CD4-positive, alpha-beta T cell (primary cell): ENCODE results near the gene IGSF5. TPM values are rescaled to one million over a fixed set of nuclear protein-coding genes. Genes with fewer than 3 reads are reported as not detected.

ENCODE experiments used
- ATAC-seq: fragments of 200-7000 bp; cut with Tn5 transposase; one replicate; pipeline ENCODE4 v1.10.0; 2022; ENCODE audit warnings: mild to moderate bottlenecking; ENCODE audit not compliant: poor library complexity
- CTCF ChIA-PET: fragments of 350-600 bp; sonication (Branson Sonifier 250); formaldehyde crosslinking; loops from one replicate; lab custom pipeline; 2021; ENCODE audit warnings: antibody characterized with exemption, inconsistent platforms; lab: Charles Lee
- POLR2A ChIA-PET: fragments of 350-600 bp; sonication (Branson Sonifier 250); formaldehyde crosslinking; loops from one replicate; lab custom pipeline; 2021; ENCODE audit warnings: antibody characterized with exemption, inconsistent platforms; lab: Charles Lee
- DNase-seq, 14 experiments: peaks; one replicate each; pipeline ENCODE4 v3.0.0-alpha.2; 2013 to 2020; ENCODE audit warnings: mixed read lengths in 2 of 14
- H3K27ac ChIP-seq, 2 donors: one replicate each; pipeline versions ENCODE4 v1.5.1 to v1.7.0; 2013; ENCODE audit warnings: low read length in 2 of 2, low read depth in 1 of 2, mild to moderate bottlenecking in 1 of 2
- H3K27me3 ChIP-seq, 2 experiments: 1 replicate in 1 of 2; 2 replicates in 1 of 2; pipeline versions ENCODE4 v1.6.1 to v1.7.0; 2013; ENCODE audit warnings: low read length in 2 of 2, control low read depth in 1 of 2, mild to moderate bottlenecking in 1 of 2, moderate library complexity in 1 of 2; ENCODE audit not compliant: insufficient read depth in 2 of 2, control insufficient read depth in 1 of 2
- H3K36me3 ChIP-seq: one replicate; pipeline ENCODE4 v1.6.1; 2013; ENCODE audit warnings: low read length, control low read depth; ENCODE audit not compliant: insufficient read depth
- H3K4me1 ChIP-seq: one replicate; pipeline ENCODE4 v1.6.1; 2013; ENCODE audit warnings: low read length, control low read depth; ENCODE audit not compliant: insufficient read depth
- H3K4me3 ChIP-seq: one replicate; pipeline ENCODE4 v1.5.1; 2013; ENCODE audit warnings: mild to moderate bottlenecking, low read length, moderate library complexity
- H3K9me3 ChIP-seq, 2 experiments: 1 replicate in 1 of 2; 2 replicates in 1 of 2; pipeline versions ENCODE4 v1.6.1 to v1.7.0; 2013; ENCODE audit warnings: low read length in 2 of 2, mild to moderate bottlenecking in 2 of 2, control low read depth in 1 of 2, moderate library complexity in 1 of 2; ENCODE audit not compliant: control insufficient read depth in 1 of 2, insufficient read depth in 1 of 2
- H3K27ac Mint-ChIP-seq: one replicate; pipeline ENCODE4 v1.8.0; 2020; ENCODE audit warnings: mixed read lengths
- H3K27me3 Mint-ChIP-seq: one replicate; pipeline ENCODE4 v1.8.0; 2021; ENCODE audit warnings: mixed read lengths
- H3K36me3 Mint-ChIP-seq: one replicate; pipeline ENCODE4 v1.8.0; 2021; ENCODE audit warnings: low read depth, mixed read lengths
- H3K4me1 Mint-ChIP-seq: one replicate; pipeline ENCODE4 v1.8.0; 2021; ENCODE audit warnings: low read depth, mixed read lengths
- H3K4me3 Mint-ChIP-seq: one replicate; pipeline ENCODE4 v1.8.0; 2020; ENCODE audit warnings: mild to moderate bottlenecking, mixed read lengths
- H3K9me3 Mint-ChIP-seq: one replicate; pipeline ENCODE4 v1.8.0; 2020; ENCODE audit warnings: mixed read lengths
- intact Hi-C, 2 experiments: fragments of 100-400 bp; cut with DNase I in 1 of 2; cut with micrococcal nuclease in 1 of 2; formaldehyde crosslinking; loops; one replicate each; pipeline versions ENCODE4 v1.15.1 to v1.9.0; 2023 to 2025; cut with DNase I, micrococcal nuclease
- total RNA-seq, 174 experiments: library from RNA in 2 of 174; stranded (reverse) in 2 of 174; gene quantifications; one replicate each; pipeline ENCODE4 v1.2.3 and lab custom pipeline; 2021 to 2026
- TF ChIP-seq, protein P1 (sequence below): fragments of 200-600 bp; IDR thresholded peaks from one replicate; pipeline ENCODE4 v1.8.0; 2022; ENCODE audit warnings: antibody characterized with exemption, mild to moderate bottlenecking

The IGSF5 gene
- total RNA-seq, 2 experiments from 2014 or later: not detected

- Histone ChIP-seq H3K27me3 (no peaks in the 10 kb centered on the region), H3K4me1 (no peaks in the 10 kb centered on the region), H3K27ac (no peak overlapping the region), H3K4me3 (no peak overlapping the region), H3K36me3 (no peaks in the 10 kb centered on the region), H3K9me3 (peaks cover 0 to 3% of the 10 kb centered on the region in 2 experiments)
- Mint-ChIP-seq H3K4me3 (no peak overlapping the region), H3K9me3 (no peaks in the 10 kb centered on the region), H3K27ac (no peak overlapping the region), H3K27me3 (no peaks in the 10 kb centered on the region), H3K36me3 (no peaks in the 10 kb centered on the region), H3K4me1 (no peaks in the 10 kb centered on the region)
- TF ChIP-seq, protein P1, sequence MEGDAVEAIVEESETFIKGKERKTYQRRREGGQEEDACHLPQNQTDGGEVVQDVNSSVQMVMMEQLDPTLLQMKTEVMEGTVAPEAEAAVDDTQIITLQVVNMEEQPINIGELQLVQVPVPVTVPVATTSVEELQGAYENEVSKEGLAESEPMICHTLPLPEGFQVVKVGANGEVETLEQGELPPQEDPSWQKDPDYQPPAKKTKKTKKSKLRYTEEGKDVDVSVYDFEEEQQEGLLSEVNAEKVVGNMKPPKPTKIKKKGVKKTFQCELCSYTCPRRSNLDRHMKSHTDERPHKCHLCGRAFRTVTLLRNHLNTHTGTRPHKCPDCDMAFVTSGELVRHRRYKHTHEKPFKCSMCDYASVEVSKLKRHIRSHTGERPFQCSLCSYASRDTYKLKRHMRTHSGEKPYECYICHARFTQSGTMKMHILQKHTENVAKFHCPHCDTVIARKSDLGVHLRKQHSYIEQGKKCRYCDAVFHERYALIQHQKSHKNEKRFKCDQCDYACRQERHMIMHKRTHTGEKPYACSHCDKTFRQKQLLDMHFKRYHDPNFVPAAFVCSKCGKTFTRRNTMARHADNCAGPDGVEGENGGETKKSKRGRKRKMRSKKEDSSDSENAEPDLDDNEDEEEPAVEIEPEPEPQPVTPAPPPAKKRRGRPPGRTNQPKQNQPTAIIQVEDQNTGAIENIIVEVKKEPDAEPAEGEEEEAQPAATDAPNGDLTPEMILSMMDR: no peak
- DNase-seq: no peak
- POLR2A ChIA-PET: no interaction called here
- CTCF ChIA-PET: no interaction called here
- ATAC-seq: no peak
- intact Hi-C loops: no loop called here
These were observed 57.2 kb downstream of the IGSF5 start for GRCh38 chr21:39802217-39802616.

GRCh38 chr21:39803393-39803792 lies 58.4 kb downstream of the IGSF5 start:
- Mint-ChIP-seq H3K27ac (no peak overlapping the region), H3K36me3 (no peaks in the 10 kb centered on the region), H3K27me3 (no peaks in the 10 kb centered on the region), H3K9me3 (no peaks in the 10 kb centered on the region), H3K4me1 (no peaks in the 10 kb centered on the region), H3K4me3 (no peak overlapping the region)
- H3K27me3 ChIP-seq: no peaks in the 10 kb centered on the region
- TF ChIP-seq, protein P1: no peak
- H3K4me1 ChIP-seq: no peaks in the 10 kb centered on the region
- intact Hi-C loops: no loop called here
- peaks cover 0 to 3% of the 10 kb centered on the region in 2 experiments for H3K9me3 ChIP-seq
- DNase-seq: no peak
- ATAC-seq: no peak
- CTCF ChIA-PET: no interaction called here
- H3K36me3 ChIP-seq: no peaks in the 10 kb centered on the region
- POLR2A ChIA-PET: no interaction called here
- no peak overlapping the region for H3K27ac ChIP-seq
- no peak overlapping the region for H3K4me3 ChIP-seq

DNA sequence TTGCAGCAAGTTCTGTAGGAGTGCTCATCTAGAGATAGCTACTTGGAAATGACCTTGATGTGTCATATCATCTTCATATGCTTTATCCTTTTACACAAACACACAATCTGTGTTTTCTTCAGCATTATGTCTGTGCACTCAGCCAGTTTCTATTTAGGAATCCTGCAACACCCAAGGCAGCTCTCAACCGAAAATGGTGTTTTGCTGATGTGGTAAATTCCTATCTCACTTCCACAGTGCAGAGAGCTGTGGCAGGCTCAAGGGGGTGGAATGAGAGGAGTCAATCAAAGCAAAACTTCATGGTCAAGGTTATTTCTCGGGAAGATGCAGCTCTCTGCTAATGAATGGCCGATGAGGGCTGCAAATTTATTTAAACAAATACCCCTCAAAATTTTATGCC lies 59.3 kb downstream of the IGSF5 start:
- H3K27ac ChIP-seq: no peak overlapping the region
- intact Hi-C loops: no loop called here
- no peaks in the 10 kb centered on the region for H3K36me3 ChIP-seq
- H3K4me3 Mint-ChIP-seq: no peak overlapping the region
- H3K27me3 ChIP-seq: no peaks in the 10 kb centered on the region
- H3K36me3 Mint-ChIP-seq: no peaks in the 10 kb centered on the region
- no peak for ATAC-seq
- no peak for DNase-seq
- TF ChIP-seq, protein P1: no peak
- H3K27me3 Mint-ChIP-seq: peaks cover 4% of the 10 kb centered on the region
- POLR2A ChIA-PET: no interaction called here
- H3K27ac Mint-ChIP-seq: no peak overlapping the region
- H3K9me3 ChIP-seq: peaks cover 0 to 3% of the 10 kb centered on the region in 2 experiments
- no peaks in the 10 kb centered on the region for H3K4me1 ChIP-seq
- peaks cover 2% of the 10 kb centered on the region for H3K9me3 Mint-ChIP-seq
- no peak overlapping the region for H3K4me3 ChIP-seq
- CTCF ChIA-PET: no interaction called here
- no peaks in the 10 kb centered on the region for H3K4me1 Mint-ChIP-seq
